DOHH2 (cell line): ENCODE measurements around the gene ARAP3.

Source experiments
- H3F3A ChIP-seq: fragments of 200-600 bp; sonication (generic), shearing (Covaris generic); 2 replicates; pipeline ENCODE4 v1.6.0; 2016; ENCODE audit warnings: antibody characterized with exemption, mild to moderate bottlenecking; ENCODE audit not compliant: control insufficient read depth, insufficient read depth
- H3K27ac ChIP-seq: fragments of 200-600 bp; sonication (generic); 2 replicates; pipeline ENCODE4 v1.5.1; 2014; ENCODE audit warnings: low read depth, mild to moderate bottlenecking, low read length, moderate library complexity
- H3K27me3 ChIP-seq: fragments of 200-600 bp; sonication (generic); 2 replicates; pipeline ENCODE4 v1.6.1; 2014; ENCODE audit warnings: mild to moderate bottlenecking, low read length, mixed read lengths; ENCODE audit not compliant: control insufficient read depth
- H3K36me3 ChIP-seq: fragments of 200-600 bp; sonication (generic); 2 replicates; pipeline ENCODE4 v1.6.1; 2014; ENCODE audit warnings: mild to moderate bottlenecking, low read length, moderate library complexity, mixed read lengths; ENCODE audit not compliant: control insufficient read depth
- H3K4me1 ChIP-seq: fragments of 200-600 bp; sonication (generic); 2 replicates; pipeline ENCODE4 v1.6.1; 2014; ENCODE audit warnings: mild to moderate bottlenecking, low read length, mixed read lengths; ENCODE audit not compliant: control insufficient read depth
- H3K4me2 ChIP-seq: fragments of 200-600 bp; sonication (generic); 2 replicates; pipeline ENCODE4 v1.6.0; 2014; ENCODE audit warnings: mild to moderate bottlenecking, low read length, moderate library complexity
- H3K4me3 ChIP-seq: fragments of 200-600 bp; sonication (generic); 2 replicates; pipeline ENCODE4 v1.5.1; 2014; ENCODE audit warnings: mild to moderate bottlenecking, low read length, mixed read lengths
- H3K79me2 ChIP-seq: fragments of 200-600 bp; sonication (generic); 2 replicates; pipeline ENCODE4 v1.6.1; 2014; ENCODE audit warnings: mild to moderate bottlenecking, low read length, mixed read lengths; ENCODE audit not compliant: control insufficient read depth
- H3K9me2 ChIP-seq: fragments of 200-600 bp; sonication (generic); replicated peaks from 2 replicates; pipeline ENCODE4 v1.6.1; 2014; ENCODE audit warnings: mild to moderate bottlenecking, low read length, mixed read lengths; ENCODE audit not compliant: control insufficient read depth
- H3K9me3 ChIP-seq: fragments of 200-600 bp; sonication (generic); 2 replicates; pipeline ENCODE4 v1.6.1; 2014; ENCODE audit warnings: antibody characterized with exemption, low read length, mixed read lengths; ENCODE audit not compliant: control insufficient read depth, insufficient read depth
- H4K20me1 ChIP-seq: fragments of 200-600 bp; sonication (generic); 2 replicates; pipeline ENCODE4 v1.6.0; 2014; ENCODE audit warnings: low read depth, mild to moderate bottlenecking, antibody characterized with exemption, low read length, moderate library complexity; ENCODE audit not compliant: control insufficient read depth, insufficient read depth
- EZH2phosphoT487 ChIP-seq: fragments of 200-600 bp; sonication (generic); IDR thresholded peaks from 2 replicates; pipeline ENCODE4 v1.6.1; 2017; ENCODE audit warnings: borderline replicate concordance, mild to moderate bottlenecking, antibody characterized with exemption, low read length, moderate library complexity, mixed read lengths
- TF ChIP-seq, protein P1 (sequence below): fragments of 200-600 bp; sonication (generic); IDR thresholded peaks from one replicate; pipeline ENCODE4 v1.5.1; 2014; ENCODE audit warnings: antibody characterized with exemption, mild to moderate bottlenecking, low read depth, low read length; ENCODE audit not compliant: poor library complexity, severe bottlenecking

Gene ARAP3

DNA sequence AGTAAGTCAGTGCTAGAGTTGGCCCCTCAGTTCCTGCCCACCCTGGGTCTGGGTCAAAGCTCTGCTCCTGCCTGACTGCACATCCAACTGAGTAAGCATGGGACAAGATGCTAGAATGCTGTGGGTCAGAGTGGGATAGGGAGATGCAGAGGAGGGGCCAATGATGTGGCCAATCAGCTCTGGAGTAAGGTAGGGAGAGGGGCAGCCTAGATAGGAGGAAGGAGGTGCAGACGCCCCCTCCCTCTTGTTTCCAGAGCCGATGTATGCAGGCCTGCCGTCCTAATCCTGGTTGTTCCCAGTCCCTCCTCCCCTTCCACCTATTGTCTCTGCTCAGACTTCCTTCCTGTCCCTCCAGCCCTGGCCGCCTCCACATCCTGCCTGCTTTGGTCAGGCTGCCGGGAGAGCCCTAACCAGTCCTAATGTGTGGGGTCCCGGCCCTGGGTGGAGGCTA is 1.3 kb downstream of the ARAP3 start:
- TF ChIP-seq, protein P1, sequence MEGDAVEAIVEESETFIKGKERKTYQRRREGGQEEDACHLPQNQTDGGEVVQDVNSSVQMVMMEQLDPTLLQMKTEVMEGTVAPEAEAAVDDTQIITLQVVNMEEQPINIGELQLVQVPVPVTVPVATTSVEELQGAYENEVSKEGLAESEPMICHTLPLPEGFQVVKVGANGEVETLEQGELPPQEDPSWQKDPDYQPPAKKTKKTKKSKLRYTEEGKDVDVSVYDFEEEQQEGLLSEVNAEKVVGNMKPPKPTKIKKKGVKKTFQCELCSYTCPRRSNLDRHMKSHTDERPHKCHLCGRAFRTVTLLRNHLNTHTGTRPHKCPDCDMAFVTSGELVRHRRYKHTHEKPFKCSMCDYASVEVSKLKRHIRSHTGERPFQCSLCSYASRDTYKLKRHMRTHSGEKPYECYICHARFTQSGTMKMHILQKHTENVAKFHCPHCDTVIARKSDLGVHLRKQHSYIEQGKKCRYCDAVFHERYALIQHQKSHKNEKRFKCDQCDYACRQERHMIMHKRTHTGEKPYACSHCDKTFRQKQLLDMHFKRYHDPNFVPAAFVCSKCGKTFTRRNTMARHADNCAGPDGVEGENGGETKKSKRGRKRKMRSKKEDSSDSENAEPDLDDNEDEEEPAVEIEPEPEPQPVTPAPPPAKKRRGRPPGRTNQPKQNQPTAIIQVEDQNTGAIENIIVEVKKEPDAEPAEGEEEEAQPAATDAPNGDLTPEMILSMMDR: no peak
- TF ChIP-seq EZH2phosphoT487: no peak
- no peak overlapping the region for H3K4me3 ChIP-seq
- H3F3A ChIP-seq: no peaks in the 10 kb centered on the region
- peaks cover 15% of the 10 kb centered on the region for H3K4me1 ChIP-seq
- H3K36me3 ChIP-seq: no peaks in the 10 kb centered on the region
- no peak overlapping the region for H3K4me2 ChIP-seq
- no peaks in the 10 kb centered on the region for H3K9me3 ChIP-seq
- H4K20me1 ChIP-seq: no peaks in the 10 kb centered on the region
- peaks cover 36% of the 10 kb centered on the region for H3K27me3 ChIP-seq
- no peak overlapping the region for H3K27ac ChIP-seq
- H3K9me2 ChIP-seq: no peaks in the 10 kb centered on the region
- H3K79me2 ChIP-seq: no peaks in the 10 kb centered on the region

DNA sequence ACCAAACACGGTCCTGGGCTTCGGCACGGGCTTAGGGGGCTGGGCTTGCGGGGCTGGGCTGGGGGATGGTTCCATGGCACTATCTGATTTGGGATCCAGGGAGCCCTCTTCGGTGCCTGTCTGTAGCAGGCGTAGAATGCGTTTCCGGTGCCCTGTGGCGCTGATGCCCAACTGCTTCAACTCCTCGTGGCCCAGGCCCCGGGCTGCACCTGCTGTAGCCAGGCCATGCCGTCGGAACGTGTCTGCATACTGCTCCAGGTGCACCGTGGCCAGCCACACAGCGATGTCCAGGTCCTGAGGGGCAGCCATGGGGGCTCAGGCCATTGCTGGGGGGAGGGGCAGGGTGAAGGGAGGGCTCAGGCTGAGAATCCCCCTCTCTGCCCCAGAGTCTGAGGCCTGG is 1.9 kb downstream of the ARAP3 start:
- Histone ChIP-seq H3K9me2 (no peaks in the 10 kb centered on the region), H3K27ac (no peak overlapping the region), H3F3A (no peaks in the 10 kb centered on the region), H3K4me2 (no peak overlapping the region), H3K4me1 (peaks cover 15% of the 10 kb centered on the region), H3K9me3 (no peaks in the 10 kb centered on the region), H3K36me3 (no peaks in the 10 kb centered on the region), H3K4me3 (no peak overlapping the region), H4K20me1 (no peaks in the 10 kb centered on the region), H3K27me3 (peaks cover 36% of the 10 kb centered on the region), H3K79me2 (no peaks in the 10 kb centered on the region)
- no peak for TF ChIP-seq EZH2phosphoT487
- TF ChIP-seq, protein P1: no peak

DNA sequence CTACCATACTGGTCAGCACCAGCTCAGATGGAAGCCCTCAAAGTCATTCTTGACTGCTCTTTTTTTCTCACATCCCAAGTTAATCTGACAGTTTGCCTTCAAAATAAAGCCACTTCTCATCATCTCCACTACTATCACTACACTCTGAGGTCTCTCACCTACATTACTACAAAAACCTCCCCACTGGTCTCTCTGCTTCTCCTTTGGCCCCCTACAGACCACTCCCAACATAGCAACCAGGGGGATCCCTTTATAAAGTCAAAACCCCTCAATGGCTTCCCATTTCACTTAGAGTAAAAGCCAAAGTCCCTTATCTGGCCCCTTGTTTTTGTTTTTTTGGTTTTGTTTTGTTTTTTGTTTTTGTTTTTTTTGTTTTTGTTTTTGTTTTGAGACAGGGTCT is 4.6 kb downstream of the ARAP3 start:
- Histone ChIP-seq H4K20me1 (no peaks in the 10 kb centered on the region), H3K4me1 (peaks cover 4% of the 10 kb centered on the region), H3K79me2 (no peaks in the 10 kb centered on the region), H3F3A (no peaks in the 10 kb centered on the region), H3K27me3 (peaks cover 23% of the 10 kb centered on the region), H3K4me2 (no peak overlapping the region), H3K27ac (no peak overlapping the region), H3K4me3 (no peak overlapping the region), H3K9me2 (no peaks in the 10 kb centered on the region), H3K36me3 (no peaks in the 10 kb centered on the region), H3K9me3 (no peaks in the 10 kb centered on the region)
- TF ChIP-seq, protein P1: peak; percentile 35
- TF ChIP-seq EZH2phosphoT487: no peak
